GM19438 (cell line): ENCODE data around the gene CER1.

Experiments
- ATAC-seq: cut with Tn5 transposase; IDR thresholded peaks from one replicate; pipeline ENCODE4 v1.9.1; 2021; ENCODE audit warnings: low read depth; ENCODE audit not compliant: unreplicated experiment

Gene CER1

GRCh38 chr9:14670718-14671117 is 51.8 kb downstream of the CER1 start:
- no peak for ATAC-seq
